ENCODE measurements around the gene FITM1. TPM values are rescaled to one million over a fixed set of nuclear protein-coding genes. Genes with fewer than 3 reads are reported as not detected.

Gene FITM1
- total RNA-seq, 1 experiment from 2014 or later, result 0.47 TPM

GRCh38 chr14:24179294-24179960 lies 49.0 kb downstream of the FITM1 start:
- no peak overlapping the region for H3K4me3 Mint-ChIP-seq (ENCODE audit: unreplicated experiment)
- ChIA-PET CTCF (interaction anchor here (0.6 to 2.5 kb wide), 5 partner anchors 10 to 253 kb away, joined by 3 to 22 read pairs (median 3); partner anchors contain the start of gene IRF9), POLR2A (interaction anchor here (0.6 to 2.9 kb wide), 6 partner anchors 9 to 38 kb away, joined by 3 to 12 read pairs (median 3); partner anchors contain the start of genes EMC9, IPO4 and TM9SF1)
- H3K4me1 Mint-ChIP-seq (ENCODE audit: insufficient read depth, unreplicated experiment), result no peaks in the 10 kb centered on the region
- BruUV-seq (replicated peaks), result no TSS peak
- no peaks in the 10 kb centered on the region for H3K27me3 Mint-ChIP-seq (ENCODE audit: insufficient read depth, unreplicated experiment)
- no peak for TF ChIP-seq CTCF (IDR thresholded peaks at IDR 0.05; ENCODE audit: unreplicated experiment)
- H3K36me3 Mint-ChIP-seq (ENCODE audit: insufficient read depth, unreplicated experiment), result peaks cover 50% of the 10 kb centered on the region
- no peaks in the 10 kb centered on the region for H3K9me3 Mint-ChIP-seq (ENCODE audit: unreplicated experiment)
- DNase-seq (ENCODE audit: unreplicated experiment), result no peak
- intact Hi-C loops (cut with micrococcal nuclease), result no loop called here
- H3K27ac Mint-ChIP-seq (ENCODE audit: low read depth, unreplicated experiment), result no peak overlapping the region

- Mint-ChIP-seq H3K4me1 (ENCODE audit: insufficient read depth, unreplicated experiment) (no peaks in the 10 kb centered on the region), H3K27me3 (ENCODE audit: insufficient read depth, unreplicated experiment) (no peaks in the 10 kb centered on the region), H3K27ac (ENCODE audit: low read depth, unreplicated experiment) (no peak overlapping the region), H3K4me3 (ENCODE audit: unreplicated experiment) (no peak overlapping the region), H3K9me3 (ENCODE audit: unreplicated experiment) (no peaks in the 10 kb centered on the region), H3K36me3 (ENCODE audit: insufficient read depth, unreplicated experiment) (peaks cover 57% of the 10 kb centered on the region)
- TF ChIP-seq CTCF (IDR thresholded peaks at IDR 0.05; ENCODE audit: unreplicated experiment), result no peak
- POLR2A ChIA-PET, result interaction anchor here (0.5 to 2.9 kb wide), 7 partner anchors 8 to 1199 kb away, joined by 3 to 12 read pairs (median 3); partner anchors contain the start of genes DCAF11, EMC9, IPO4 and NRL
- no TSS peak for BruUV-seq (replicated peaks)
- CTCF ChIA-PET, result interaction anchor here (0.7 to 2.5 kb wide), 4 partner anchors 9 to 90 kb away, joined by 3 to 22 read pairs (median 4); partner anchors contain the start of gene IRF9
- intact Hi-C loops (cut with micrococcal nuclease), result no loop called here
- DNase-seq (ENCODE audit: unreplicated experiment), result no peak
Observed at GRCh38 chr14:24179961-24180796, 49.7 kb downstream of the FITM1 start.

- DNase-seq (ENCODE audit: unreplicated experiment), result no peak
- Mint-ChIP-seq H3K27me3 (ENCODE audit: insufficient read depth, unreplicated experiment) (no peaks in the 10 kb centered on the region), H3K4me1 (ENCODE audit: insufficient read depth, unreplicated experiment) (no peaks in the 10 kb centered on the region), H3K9me3 (ENCODE audit: unreplicated experiment) (no peaks in the 10 kb centered on the region), H3K36me3 (ENCODE audit: insufficient read depth, unreplicated experiment) (peaks cover 60% of the 10 kb centered on the region), H3K27ac (ENCODE audit: low read depth, unreplicated experiment) (no peak overlapping the region), H3K4me3 (ENCODE audit: unreplicated experiment) (no peak overlapping the region)
- CTCF ChIA-PET, result interaction anchor here (0.6 to 2.5 kb wide), 4 partner anchors 12 to 152 kb away, joined by 3 to 22 read pairs (median 4); partner anchors contain the start of genes CIDEB and IRF9
- TF ChIP-seq CTCF (IDR thresholded peaks at IDR 0.05; ENCODE audit: unreplicated experiment), result no peak
- no TSS peak for BruUV-seq (replicated peaks)
- POLR2A ChIA-PET, result interaction anchor here (0.7 to 2.0 kb wide), 3 partner anchors 14 to 79 kb away, joined by 3 to 12 read pairs (median 4); partner anchors contain the start of genes DCAF11, NRL and TM9SF1
- intact Hi-C loops (cut with micrococcal nuclease), result no loop called here
Observed at GRCh38 chr14:24181371-24182077, 51.1 kb downstream of the FITM1 start.

Small RNA genes lying within 50 kb of the gene (microRNA-seq; reads per million reads assigned to microRNA genes)
- not detected for gene MIR7703

Other genes starting within 250 kb of the FITM1 start
- gene DHRS4, start 176.9 kb upstream of the FITM1 start, total RNA-seq (2022), result 28.4 and 32.5 TPM in 2 replicates
- 18.1 and 20.8 TPM in 2 replicates for gene DHRS4L2, start 141.7 kb upstream of the FITM1 start, total RNA-seq (2022)
- gene CARMIL3, start 78.7 kb upstream of the FITM1 start, total RNA-seq (2022), result 0.20 TPM in 1 of 2 replicates, not detected in the other
- not detected in 2 replicates for gene CPNE6, start 59.1 kb upstream of the FITM1 start, total RNA-seq (2022)
- gene PCK2, start 36.3 kb upstream of the FITM1 start, total RNA-seq (2022), result 64.7 and 112 TPM in 2 replicates
- 38.6 and 48.8 TPM in 2 replicates for gene DCAF11, start 15.9 kb upstream of the FITM1 start, total RNA-seq (2022)
- gene NRL, start 15.7 kb upstream of the FITM1 start, total RNA-seq (2022), result 1.3 and 2.1 TPM in 2 replicates
- gene PSME1, start 5.5 kb downstream of the FITM1 start, total RNA-seq (2022), result 126 and 135 TPM in 2 replicates
- 49.2 and 49.9 TPM in 2 replicates for gene EMC9, start 10.9 kb downstream of the FITM1 start, total RNA-seq (2022)
- 134 and 135 TPM in 2 replicates for gene PSME2, start 16.0 kb downstream of the FITM1 start, total RNA-seq (2022)
- gene RNF31, start 16.8 kb downstream of the FITM1 start, total RNA-seq (2022), result 62.2 and 67.4 TPM in 2 replicates
- 13.6 and 23.8 TPM in 2 replicates for gene IRF9, start 30.6 kb downstream of the FITM1 start, total RNA-seq (2022)
- gene REC8, start 41.4 kb downstream of the FITM1 start, total RNA-seq (2022), result 6.1 and 12.1 TPM in 2 replicates
- 57.2 and 100 TPM in 2 replicates for gene IPO4, start 58.2 kb downstream of the FITM1 start, total RNA-seq (2022)
- 67.8 and 103 TPM in 2 replicates for gene TM9SF1, start 64.8 kb downstream of the FITM1 start, total RNA-seq (2022)
- gene TSSK4, start 75.0 kb downstream of the FITM1 start, total RNA-seq (2022), result 0.68 and 1.2 TPM in 2 replicates
- 88.6 and 99.0 TPM in 2 replicates for gene CHMP4A, start 82.8 kb downstream of the FITM1 start, total RNA-seq (2022)
- gene MDP1, start 85.4 kb downstream of the FITM1 start, total RNA-seq (2022), result 11.0 and 20.2 TPM in 2 replicates
- gene NEDD8, start 101.7 kb downstream of the FITM1 start, total RNA-seq (2022), result 233 and 243 TPM in 2 replicates
- gene GMPR2, start 102.3 kb downstream of the FITM1 start, total RNA-seq (2022), result 77.3 and 79.9 TPM in 2 replicates
- gene TINF2, start 112.0 kb downstream of the FITM1 start, total RNA-seq (2022), result 47.3 and 47.6 TPM in 2 replicates
- 16.9 and 26.2 TPM in 2 replicates for gene TGM1, start 132.5 kb downstream of the FITM1 start, total RNA-seq (2022)
- 51.7 and 75.0 TPM in 2 replicates for gene RABGGTA, start 140.9 kb downstream of the FITM1 start, total RNA-seq (2022)
- gene DHRS1, start 169.1 kb downstream of the FITM1 start, total RNA-seq (2022), result 29.2 and 29.7 TPM in 2 replicates
- 29.8 and 31.9 TPM in 2 replicates for gene NOP9, start 169.2 kb downstream of the FITM1 start, total RNA-seq (2022)
- 0.52 and 1.3 TPM in 2 replicates for gene CIDEB, start 177.3 kb downstream of the FITM1 start, total RNA-seq (2022)
- gene LTB4R2, start 179.5 kb downstream of the FITM1 start, total RNA-seq (2022), result 21.7 and 23.8 TPM in 2 replicates
- gene LTB4R, start 180.8 kb downstream of the FITM1 start, total RNA-seq (2022), result 15.8 and 19.9 TPM in 2 replicates
- gene ADCY4, start 204.4 kb downstream of the FITM1 start, total RNA-seq (2022), result not detected in 2 replicates
- not detected in 2 replicates for gene RIPK3, start 209.3 kb downstream of the FITM1 start, total RNA-seq (2022)
- 0.23 and 1.7 TPM in 2 replicates for gene NFATC4, start 237.5 kb downstream of the FITM1 start, total RNA-seq (2022)

Data from MCF 10A (cell line).